Measurements from ENCODE around the gene CACNA2D3.

Gene CACNA2D3

GRCh38 chr3:54901906-54902685 lies 779.7 kb downstream of the CACNA2D3 start:
- ATAC-seq: no peak

- ATAC-seq: no peak
Observed at GRCh38 chr3:54905261-54905888, 783.0 kb downstream of the CACNA2D3 start.

GRCh38 chr3:54905920-54906319 lies 783.6 kb downstream of the CACNA2D3 start:
- ATAC-seq: no peak

GRCh38 chr3:54906763-54907162 lies 784.4 kb downstream of the CACNA2D3 start:
- ATAC-seq: no peak

GRCh38 chr3:54909191-54909590 lies 786.8 kb downstream of the CACNA2D3 start:
- no peak for ATAC-seq

- ATAC-seq: no peak
Observed at GRCh38 chr3:54914180-54914579, 791.8 kb downstream of the CACNA2D3 start.

GRCh38 chr3:54915181-54915580 lies 792.8 kb downstream of the CACNA2D3 start:
- no peak for ATAC-seq

- ATAC-seq: no peak
Observed at GRCh38 chr3:54915976-54916375, 793.6 kb downstream of the CACNA2D3 start.

- ATAC-seq: no peak
Observed at GRCh38 chr3:54916732-54917131, 794.4 kb downstream of the CACNA2D3 start.

GRCh38 chr3:54917174-54917573 lies 794.8 kb downstream of the CACNA2D3 start:
- no peak for ATAC-seq

- no peak for ATAC-seq
Observed at GRCh38 chr3:54917862-54918261, 795.5 kb downstream of the CACNA2D3 start.

GRCh38 chr3:54918516-54918915 lies 796.2 kb downstream of the CACNA2D3 start:
- ATAC-seq: no peak

GRCh38 chr3:54928046-54928770 lies 805.9 kb downstream of the CACNA2D3 start, which contains the start of gene LRTM1:
Gene LRTM1, minus strand, starts transcription at chr3:54928059. Its CDS starts 148 bp downstream, at chr3:54927911.
- ATAC-seq: no peak

- no peak for ATAC-seq
Observed at GRCh38 chr3:54931182-54931581, 808.8 kb downstream of the CACNA2D3 start.

- no peak for ATAC-seq
Observed at GRCh38 chr3:54932606-54933005, 810.3 kb downstream of the CACNA2D3 start.

- ATAC-seq: no peak
Observed at GRCh38 chr3:54935869-54936268, 813.5 kb downstream of the CACNA2D3 start.

- ATAC-seq: no peak
Observed at GRCh38 chr3:54936561-54936960, 814.2 kb downstream of the CACNA2D3 start.

GRCh38 chr3:54939557-54940300 lies 817.4 kb downstream of the CACNA2D3 start:
- ATAC-seq: no peak

- ATAC-seq: no peak
Observed at GRCh38 chr3:54940971-54941370, 818.6 kb downstream of the CACNA2D3 start.

- ATAC-seq: no peak
Observed at GRCh38 chr3:54941690-54942362, 819.5 kb downstream of the CACNA2D3 start.

- no peak for ATAC-seq
Observed at GRCh38 chr3:54949491-54950044, 827.2 kb downstream of the CACNA2D3 start.
